ENCODE measurements around the gene EMC7. TPM values are rescaled to one million over a fixed set of nuclear protein-coding genes. Genes with fewer than 3 reads are reported as not detected.

EMC7 gene
- total RNA-seq, 4 donors from 2014 or later, result 28.8 to 51.3 (median 43.1) TPM

DNA sequence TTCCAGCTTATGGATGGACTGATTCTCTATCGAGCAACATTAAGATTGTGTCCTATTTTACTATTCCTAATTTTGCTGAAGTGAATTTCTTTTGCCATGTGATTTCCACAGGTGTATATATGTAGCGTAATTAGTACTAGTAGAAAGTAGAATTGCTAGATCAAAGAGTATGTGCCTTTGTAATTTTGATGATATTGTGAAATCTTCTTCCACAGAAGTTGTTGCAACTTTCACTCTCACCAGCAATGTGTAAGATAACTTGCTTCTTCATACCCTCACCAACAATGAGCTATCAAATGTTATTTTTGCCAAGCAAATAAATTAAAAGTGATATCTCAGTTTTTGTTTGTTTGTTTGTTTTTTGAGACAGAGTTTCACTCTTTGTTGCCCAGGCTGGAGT, 5.7 kb upstream of the EMC7 start:
- TF ChIP-seq POLR2A (IDR thresholded peaks at IDR 0.05), result no peak
- TF ChIP-seq, protein P1, sequence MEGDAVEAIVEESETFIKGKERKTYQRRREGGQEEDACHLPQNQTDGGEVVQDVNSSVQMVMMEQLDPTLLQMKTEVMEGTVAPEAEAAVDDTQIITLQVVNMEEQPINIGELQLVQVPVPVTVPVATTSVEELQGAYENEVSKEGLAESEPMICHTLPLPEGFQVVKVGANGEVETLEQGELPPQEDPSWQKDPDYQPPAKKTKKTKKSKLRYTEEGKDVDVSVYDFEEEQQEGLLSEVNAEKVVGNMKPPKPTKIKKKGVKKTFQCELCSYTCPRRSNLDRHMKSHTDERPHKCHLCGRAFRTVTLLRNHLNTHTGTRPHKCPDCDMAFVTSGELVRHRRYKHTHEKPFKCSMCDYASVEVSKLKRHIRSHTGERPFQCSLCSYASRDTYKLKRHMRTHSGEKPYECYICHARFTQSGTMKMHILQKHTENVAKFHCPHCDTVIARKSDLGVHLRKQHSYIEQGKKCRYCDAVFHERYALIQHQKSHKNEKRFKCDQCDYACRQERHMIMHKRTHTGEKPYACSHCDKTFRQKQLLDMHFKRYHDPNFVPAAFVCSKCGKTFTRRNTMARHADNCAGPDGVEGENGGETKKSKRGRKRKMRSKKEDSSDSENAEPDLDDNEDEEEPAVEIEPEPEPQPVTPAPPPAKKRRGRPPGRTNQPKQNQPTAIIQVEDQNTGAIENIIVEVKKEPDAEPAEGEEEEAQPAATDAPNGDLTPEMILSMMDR (IDR thresholded peaks at IDR 0.05), result no peak
- WGBS, 2 donors, result 86 to 88% methylated on average over 2 of the region's 2 CpGs
- no peak for DNase-seq (ENCODE audit: low spot score in 2 of 2)
- intact Hi-C loops (cut with DNase I; ENCODE audit: low total_unique reads), result no loop called here
- no peak overlapping the region for H3K4me3 ChIP-seq (ENCODE audit: low read depth, poor library complexity, severe bottlenecking)

DNA sequence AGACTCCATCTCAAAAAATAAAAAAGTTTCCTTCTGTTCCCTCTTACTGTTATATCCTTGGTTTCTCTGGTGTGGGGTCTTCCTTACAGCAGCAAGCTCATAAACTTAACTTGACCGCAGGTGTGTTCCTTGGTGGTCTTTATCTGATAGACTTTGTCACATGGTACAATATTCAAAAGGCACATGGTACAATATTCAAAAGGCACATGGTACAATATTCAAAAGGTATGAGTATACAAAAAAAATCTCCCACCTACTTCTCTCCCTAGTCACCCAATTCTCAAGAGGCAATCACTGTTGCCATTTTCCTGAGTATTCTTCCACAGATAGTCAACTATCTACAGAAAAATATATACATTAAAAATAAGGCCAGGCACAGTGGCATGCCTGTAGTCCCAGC, 4.8 kb upstream of the EMC7 start:
- DNase-seq (ENCODE audit: low spot score in 2 of 2), result no peak
- no peak overlapping the region for H3K4me3 ChIP-seq (ENCODE audit: low read depth, poor library complexity, severe bottlenecking)
- no peak for TF ChIP-seq POLR2A (IDR thresholded peaks at IDR 0.05)
- TF ChIP-seq, protein P1 (IDR thresholded peaks at IDR 0.05), result no peak
- intact Hi-C loops (cut with DNase I; ENCODE audit: low total_unique reads), result no loop called here
- WGBS, 2 donors, result 94 to 97% methylated on average over 1 of the region's 1 CpG

DNA sequence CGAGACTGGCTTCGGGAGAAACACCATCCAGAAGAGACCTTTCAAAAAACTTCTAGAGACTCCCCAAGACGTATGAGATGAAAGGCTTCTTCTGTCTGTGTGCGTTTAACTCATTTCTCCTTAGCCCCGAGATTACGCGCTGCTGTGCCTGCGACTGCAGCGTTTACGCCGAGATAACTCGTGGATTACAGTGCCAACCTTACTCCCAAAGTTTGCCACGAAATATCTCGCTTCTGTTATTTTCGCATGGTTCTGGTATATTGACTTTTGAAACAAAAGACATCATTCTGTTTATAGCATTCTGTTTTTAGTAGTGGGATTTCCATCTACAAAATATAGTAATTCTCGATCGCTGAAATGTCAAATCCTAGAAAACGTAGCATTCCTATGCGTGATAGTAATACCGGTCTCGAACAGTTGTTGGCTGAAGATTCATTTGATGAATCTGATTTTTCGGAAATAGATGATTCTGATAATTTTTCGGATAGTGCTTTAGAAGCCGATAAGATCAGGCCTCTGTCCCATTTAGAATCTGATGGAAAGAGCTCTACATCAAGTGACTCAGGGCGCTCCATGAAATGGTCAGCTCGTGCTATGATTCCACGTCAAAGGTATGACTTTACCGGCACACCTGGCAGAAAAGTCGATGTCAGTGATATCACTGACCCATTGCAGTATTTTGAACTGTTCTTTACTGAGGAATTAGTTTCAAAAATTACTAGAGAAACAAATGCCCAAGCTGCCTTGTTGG, 688 bp upstream of the EMC7 start:
- no peak for DNase-seq (ENCODE audit: low spot score in 2 of 2)
- no peak for TF ChIP-seq POLR2A (IDR thresholded peaks at IDR 0.05)
- TF ChIP-seq, protein P1 (IDR thresholded peaks at IDR 0.05), result no peak
- 22 to 26% methylated on average over 29 of the region's 29 CpGs for WGBS, 2 donors
- H3K4me3 ChIP-seq (ENCODE audit: low read depth, poor library complexity, severe bottlenecking), result peak overlapping the region; percentile 22
- intact Hi-C loops (cut with DNase I; ENCODE audit: low total_unique reads), result loop anchor here (5.0 kb wide), 1 partner anchor 120 kb away; no protein-coding TSS in a partner anchor

DNA sequence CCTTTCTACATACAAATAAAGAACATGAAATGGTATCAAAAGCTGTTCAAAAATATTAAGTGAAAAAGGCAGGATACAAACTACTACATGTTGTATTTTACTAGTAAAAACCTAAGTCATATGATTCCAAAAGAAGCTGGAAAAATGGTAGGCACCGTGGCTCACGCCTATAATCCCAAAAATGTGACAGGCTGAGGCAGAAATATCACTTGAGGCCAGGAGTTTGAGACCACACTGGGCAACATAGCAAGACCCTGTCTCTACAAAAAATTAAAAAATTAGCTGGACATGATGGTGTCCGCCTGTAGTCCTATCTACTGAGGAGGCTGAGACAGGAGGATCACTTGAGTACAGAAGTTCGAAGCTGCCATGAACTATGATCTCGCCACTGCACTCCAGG, 1.7 kb downstream of the EMC7 start:
- 91% methylated on average over 5 of the region's 5 CpGs for WGBS, 2 donors
- intact Hi-C loops (cut with DNase I; ENCODE audit: low total_unique reads), result loop anchor here (5.0 kb wide), 1 partner anchor 122 kb away; no protein-coding TSS in a partner anchor
- TF ChIP-seq POLR2A (IDR thresholded peaks at IDR 0.05), result no peak
- TF ChIP-seq, protein P1 (IDR thresholded peaks at IDR 0.05), result no peak
- H3K4me3 ChIP-seq (ENCODE audit: low read depth, poor library complexity, severe bottlenecking), result no peak overlapping the region
- DNase-seq (ENCODE audit: low spot score in 2 of 2), result no peak

DNA sequence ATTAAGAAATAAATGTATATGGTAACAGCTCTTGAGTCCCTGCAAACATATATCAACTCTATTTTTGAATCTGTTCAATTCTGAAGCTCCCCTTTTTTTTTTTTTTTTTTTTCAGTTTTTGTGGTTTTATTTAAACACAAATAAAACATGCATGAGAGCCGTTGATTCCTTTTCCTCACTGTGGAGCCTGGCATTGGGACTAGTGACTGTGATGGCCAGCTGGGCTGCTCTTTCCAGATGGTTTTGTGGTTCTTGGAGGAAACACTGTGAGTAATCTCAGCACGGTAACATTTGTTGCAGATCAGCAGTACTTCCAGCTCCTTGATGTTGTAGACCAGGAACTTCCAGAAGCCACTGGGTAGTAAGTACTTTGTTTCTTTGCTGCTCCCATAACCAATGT, 15.9 kb downstream of the EMC7 start:
- intact Hi-C loops (cut with DNase I; ENCODE audit: low total_unique reads), result no loop called here
- no peak for DNase-seq (ENCODE audit: low spot score in 2 of 2)
- TF ChIP-seq, protein P1 (IDR thresholded peaks at IDR 0.05), result no peak
- no peak for TF ChIP-seq POLR2A (IDR thresholded peaks at IDR 0.05)
- no peak overlapping the region for H3K4me3 ChIP-seq (ENCODE audit: low read depth, poor library complexity, severe bottlenecking)
- WGBS, 2 donors, result 68 to 83% methylated on average over 2 of the region's 2 CpGs

Measured in lower leg skin (tissue), 4 donors.